ENCODE data around the gene SPOCK3. TPM values are rescaled to one million over a fixed set of nuclear protein-coding genes. Genes with fewer than 3 reads are reported as not detected.
"Not testable (repeated sequence)": the region's sequence is repeated elsewhere in the genome, so short reads cannot be mapped to it uniquely, and the experiment has no call there.

SPOCK3 gene
- polyA plus RNA-seq, 3 donors: 0.31 to 1.9 (median 1.2) TPM

- intact Hi-C loops (cut with micrococcal nuclease): no loop called here
Measured at GRCh38 chr4:166723532-166724140, 510.7 kb downstream of the SPOCK3 start.

GRCh38 chr4:166715748-166716713, 518.3 kb downstream of the SPOCK3 start:
- H3K4me1 Mint-ChIP-seq; H3K27ac ChIP-seq (ENCODE audit: low read depth in 1 of 2, low read length in 2 of 2); H3K9ac ChIP-seq (ENCODE audit: insufficient read depth, low read length, poor library complexity, severe bottlenecking); H3K79me2 ChIP-seq (ENCODE audit: insufficient read depth, low read length); H3K36me3 ChIP-seq (replicated peaks in 1 of 2; ENCODE audit: control insufficient read depth in 1 of 2, insufficient read depth in 2 of 2, low read length in 2 of 2); H3K27me3 ChIP-seq (ENCODE audit: control insufficient read depth in 2 of 2, insufficient read depth in 2 of 2, low read length in 2 of 2); DNase-seq; H3K4me3 ChIP-seq (replicated peaks in 1 of 3; ENCODE audit: low read depth in 2 of 3, low read length in 3 of 3); H3K4me3 Mint-ChIP-seq; H3K4me1 ChIP-seq (ENCODE audit: control insufficient read depth in 1 of 2, insufficient read depth in 2 of 2, low read length in 2 of 2); H3K27ac Mint-ChIP-seq; H3K36me3 Mint-ChIP-seq; H2AFZ ChIP-seq (ENCODE audit: insufficient read depth, low read depth, low read length, poor library complexity, severe bottlenecking); intact Hi-C loops (cut with micrococcal nuclease); H3K27me3 Mint-ChIP-seq (ENCODE audit: low read depth in 3 of 3); H4K20me1 ChIP-seq (ENCODE audit: insufficient read depth, low read length); H3K4me2 ChIP-seq (replicated peaks; ENCODE audit: extremely low read depth, low read length, poor library complexity, severe bottlenecking): not testable (repeated sequence)
- WGBS (ENCODE audit: insufficient coverage): 33% methylated on average over 1 of the region's 12 CpGs
- peaks cover 0 to 23% of the 10 kb centered on the region in 2 donors for H3K9me3 ChIP-seq (replicated peaks in 1 of 2; ENCODE audit: control insufficient read depth in 1 of 2, insufficient read depth in 1 of 2, low read length in 2 of 2)
- peaks cover 17 to 30% (median 23%) of the 10 kb centered on the region in 7 donors for H3K9me3 Mint-ChIP-seq

More at GRCh38 chr4:166723532-166724140, 510.7 kb downstream of the SPOCK3 start:
- no peak overlapping the region for H3K27ac ChIP-seq (ENCODE audit: low read depth in 1 of 2, low read length in 2 of 2)
- H3K4me1 ChIP-seq (ENCODE audit: control insufficient read depth in 1 of 2, insufficient read depth in 2 of 2, low read length in 2 of 2): no peaks in the 10 kb centered on the region
- no peaks in the 10 kb centered on the region for H3K36me3 ChIP-seq (replicated peaks in 1 of 2; ENCODE audit: control insufficient read depth in 1 of 2, insufficient read depth in 2 of 2, low read length in 2 of 2)
- H3K4me3 Mint-ChIP-seq: no peak overlapping the region
- no CpG with 5 or more reads among the region's 5 CpGs for WGBS (ENCODE audit: insufficient coverage)
- no peak overlapping the region for H3K4me2 ChIP-seq (replicated peaks; ENCODE audit: extremely low read depth, low read length, poor library complexity, severe bottlenecking)
- H3K27ac Mint-ChIP-seq: no peak overlapping the region
- H3K4me3 ChIP-seq (replicated peaks in 1 of 3; ENCODE audit: low read depth in 2 of 3, low read length in 3 of 3): no peak overlapping the region
- H3K9me3 ChIP-seq (replicated peaks in 1 of 2; ENCODE audit: control insufficient read depth in 1 of 2, insufficient read depth in 1 of 2, low read length in 2 of 2): no peaks in the 10 kb centered on the region
- no peak for TF ChIP-seq CTCF (IDR thresholded peaks at IDR 0.05)
- no peaks in the 10 kb centered on the region for H3K27me3 ChIP-seq (ENCODE audit: control insufficient read depth in 2 of 2, insufficient read depth in 2 of 2, low read length in 2 of 2)
- H3K4me1 Mint-ChIP-seq: no peaks in the 10 kb centered on the region
- H3K36me3 Mint-ChIP-seq: no peaks in the 10 kb centered on the region
- no peak overlapping the region for H2AFZ ChIP-seq (ENCODE audit: insufficient read depth, low read depth, low read length, poor library complexity, severe bottlenecking)
- peaks cover 5 to 20% (median 16%) of the 10 kb centered on the region in 7 donors for H3K9me3 Mint-ChIP-seq
- no peak for DNase-seq
- H4K20me1 ChIP-seq (ENCODE audit: insufficient read depth, low read length): no peaks in the 10 kb centered on the region
- H3K79me2 ChIP-seq (ENCODE audit: insufficient read depth, low read length): no peaks in the 10 kb centered on the region
- H3K9ac ChIP-seq (ENCODE audit: insufficient read depth, low read length, poor library complexity, severe bottlenecking): no peak overlapping the region
- no peaks in the 10 kb centered on the region for H3K27me3 Mint-ChIP-seq (ENCODE audit: low read depth in 3 of 3)

Measured in CD14-positive monocyte (primary cell).